ENCODE measurements around the gene FAM170B.

DNA sequence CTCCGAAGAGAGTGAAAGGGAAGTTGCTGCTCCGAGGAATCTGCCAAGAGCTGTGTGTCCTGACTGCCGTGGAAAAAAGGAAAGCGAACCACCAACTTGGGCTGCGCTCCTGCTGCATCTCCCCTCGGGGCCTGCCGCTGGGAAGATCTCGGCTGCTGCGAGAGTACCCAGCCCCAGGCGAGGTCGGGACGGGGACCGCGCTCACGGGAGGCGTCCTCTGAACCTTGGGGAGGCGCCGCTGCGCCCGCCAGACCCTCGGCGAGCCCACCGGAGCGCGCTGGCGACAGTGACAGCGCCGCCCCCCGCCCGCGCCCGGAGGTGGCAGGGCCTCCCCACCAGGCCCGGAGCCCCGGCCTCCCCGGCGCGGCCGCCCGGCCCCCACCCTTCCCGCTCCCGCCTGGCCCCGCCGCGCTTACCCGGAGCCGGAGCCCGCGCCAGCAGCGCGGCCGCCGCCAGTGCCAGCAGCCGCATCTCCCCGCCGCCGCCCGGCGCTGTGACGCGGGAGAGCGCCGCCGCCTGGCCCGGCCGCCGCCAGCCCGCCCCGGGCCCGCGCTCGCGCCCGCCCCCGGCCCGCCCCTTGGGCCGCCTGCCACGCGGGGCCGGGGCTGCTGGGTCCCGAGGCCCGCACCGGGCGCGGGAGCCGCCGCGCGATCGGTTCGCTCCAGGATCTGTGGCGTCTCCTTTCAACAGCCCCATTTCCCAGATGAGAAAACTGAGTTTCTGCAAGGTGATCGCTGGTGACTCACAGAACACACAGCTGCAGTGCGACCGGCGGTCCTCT, 18.6 kb downstream of the FAM170B start, which contains the start of gene VSTM4:
- TF ChIP-seq CTCF (IDR thresholded peaks at IDR 0.05) (no peak), POLR2AphosphoS5 (IDR thresholded peaks at IDR 0.05) (no peak), POLR2A (IDR thresholded peaks at IDR 0.05) (no peak)
